ENCODE results near the gene SEC16A.
"Not testable (repeated sequence)": the region's sequence is repeated elsewhere in the genome, so short reads cannot be mapped to it uniquely, and the experiment has no call there.

Gene SEC16A

DNA sequence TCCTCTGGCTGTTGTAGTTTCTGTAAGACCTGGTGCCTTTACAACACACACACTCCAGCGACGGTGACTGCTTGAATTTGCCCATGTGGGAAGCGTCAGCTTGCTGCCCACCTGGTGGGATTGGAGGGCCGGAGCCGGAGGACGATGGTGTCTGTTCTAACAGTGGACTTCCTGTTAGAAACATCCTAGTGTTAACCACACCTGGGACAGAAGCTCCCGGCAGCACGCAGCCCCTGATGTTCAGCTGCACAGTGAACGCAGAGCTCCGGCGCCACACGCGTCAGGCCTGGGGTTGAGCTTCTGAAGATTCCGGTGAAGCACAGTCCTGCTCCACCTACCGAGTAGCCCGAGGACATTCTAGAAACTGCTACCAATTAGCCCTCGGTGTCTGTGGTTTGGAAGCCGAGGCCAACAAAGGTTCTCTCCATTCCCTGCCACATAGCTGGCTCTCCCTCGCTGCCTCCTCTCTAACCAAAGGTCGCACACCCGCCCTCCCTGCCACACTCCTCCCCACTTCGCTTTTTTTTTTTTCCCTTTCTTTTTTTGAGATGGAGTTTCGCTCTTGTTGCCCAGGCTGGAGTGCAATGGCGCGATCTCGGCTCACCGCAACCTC is 58.0 kb downstream of the SEC16A start:
- DNase-seq (ENCODE audit: low read depth, low spot score) = no peak

DNA sequence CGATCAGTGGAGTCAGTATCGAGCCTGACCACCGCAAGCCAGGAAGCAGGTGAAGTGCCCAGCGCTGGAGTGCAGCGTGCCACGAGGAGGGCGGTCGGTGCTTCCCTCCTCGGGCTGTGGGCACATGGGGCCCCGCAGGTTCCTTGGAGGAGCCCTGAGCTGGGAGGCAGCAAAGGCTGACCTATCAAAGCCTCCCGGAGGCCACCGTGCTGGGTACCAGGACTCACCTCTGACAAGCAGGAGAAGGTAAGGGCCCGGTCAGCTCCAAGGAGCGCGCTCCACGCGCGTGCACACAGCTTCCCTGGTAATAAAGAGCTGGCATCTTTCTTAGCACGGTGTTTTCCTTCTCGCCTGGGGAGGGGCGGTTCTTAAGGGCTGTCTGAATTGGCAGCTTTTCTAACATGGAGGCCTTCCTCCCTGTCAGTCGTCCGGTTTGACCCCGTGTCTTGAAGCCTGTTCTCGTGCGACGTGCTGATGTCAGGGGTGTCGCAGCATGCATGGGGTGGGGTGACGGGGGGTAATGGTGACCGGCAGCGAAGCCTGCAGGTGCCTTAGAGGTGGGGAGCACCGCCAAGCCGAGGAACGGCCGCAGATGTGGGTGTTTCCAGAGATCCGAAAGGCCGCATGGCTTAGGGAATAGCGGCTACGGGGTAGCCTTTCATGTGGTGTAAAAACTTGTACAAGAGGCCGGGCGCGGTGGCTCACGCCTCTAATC is 59.3 kb downstream of the SEC16A start:
- no peak for DNase-seq (ENCODE audit: low read depth, low spot score)

DNA sequence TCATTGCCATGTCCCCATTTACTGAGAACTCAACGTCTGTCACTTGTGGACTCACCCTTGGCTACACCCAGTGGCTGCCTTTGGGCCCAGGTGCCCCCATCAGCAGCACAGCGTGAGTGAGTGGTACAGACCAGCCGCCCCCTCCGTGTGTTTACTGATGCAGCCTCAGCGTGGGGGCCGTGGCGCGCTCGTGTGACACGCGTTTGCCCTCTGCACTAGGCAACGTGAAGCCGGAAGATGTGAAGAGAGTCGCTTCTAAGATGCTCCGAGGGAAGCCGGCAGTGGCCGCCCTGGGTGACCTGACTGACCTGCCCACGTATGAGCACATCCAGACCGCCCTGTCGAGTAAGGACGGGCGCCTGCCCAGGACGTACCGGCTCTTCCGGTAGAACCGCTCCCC is 60.0 kb downstream of the SEC16A start:
- no peak for DNase-seq (ENCODE audit: low read depth, low spot score)

DNA sequence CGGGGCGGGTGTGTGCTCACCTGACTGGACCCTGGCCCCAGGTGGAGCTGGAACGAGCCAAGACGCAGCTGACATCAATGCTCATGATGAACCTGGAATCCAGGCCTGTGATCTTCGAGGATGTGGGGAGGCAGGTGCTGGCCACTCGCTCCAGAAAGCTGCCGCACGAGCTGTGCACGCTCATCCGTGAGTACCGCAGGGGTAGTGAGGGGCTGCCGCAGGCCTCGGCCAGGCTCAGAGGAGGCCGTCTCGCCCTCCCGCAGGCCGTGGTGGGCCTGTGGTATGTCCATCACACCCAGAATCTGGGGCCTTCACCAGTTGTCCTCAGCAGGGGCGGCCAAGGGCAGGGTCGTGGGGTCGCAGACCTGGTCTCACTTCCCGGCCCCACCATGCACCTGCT is 61.0 kb downstream of the SEC16A start:
- DNase-seq (ENCODE audit: low read depth, low spot score) = no peak

DNA sequence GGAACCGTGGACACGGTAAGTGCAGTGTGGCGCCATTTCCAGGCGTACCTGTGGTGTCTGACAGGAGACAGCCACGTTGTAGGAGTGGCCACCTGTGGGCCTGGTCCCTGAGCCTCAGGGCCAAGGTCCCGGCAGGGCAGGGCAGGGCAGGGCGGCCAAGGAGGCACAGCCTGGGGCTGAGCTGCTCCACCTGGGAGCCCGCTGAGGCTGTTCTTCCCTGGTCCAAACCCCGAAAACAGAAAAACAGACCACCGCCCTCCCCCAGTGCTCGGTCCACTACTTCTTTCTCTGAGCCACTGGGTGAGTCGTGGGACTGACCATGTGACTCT is 63.8 kb downstream of the SEC16A start:
- DNase-seq (ENCODE audit: low read depth, low spot score) = no peak

DNA sequence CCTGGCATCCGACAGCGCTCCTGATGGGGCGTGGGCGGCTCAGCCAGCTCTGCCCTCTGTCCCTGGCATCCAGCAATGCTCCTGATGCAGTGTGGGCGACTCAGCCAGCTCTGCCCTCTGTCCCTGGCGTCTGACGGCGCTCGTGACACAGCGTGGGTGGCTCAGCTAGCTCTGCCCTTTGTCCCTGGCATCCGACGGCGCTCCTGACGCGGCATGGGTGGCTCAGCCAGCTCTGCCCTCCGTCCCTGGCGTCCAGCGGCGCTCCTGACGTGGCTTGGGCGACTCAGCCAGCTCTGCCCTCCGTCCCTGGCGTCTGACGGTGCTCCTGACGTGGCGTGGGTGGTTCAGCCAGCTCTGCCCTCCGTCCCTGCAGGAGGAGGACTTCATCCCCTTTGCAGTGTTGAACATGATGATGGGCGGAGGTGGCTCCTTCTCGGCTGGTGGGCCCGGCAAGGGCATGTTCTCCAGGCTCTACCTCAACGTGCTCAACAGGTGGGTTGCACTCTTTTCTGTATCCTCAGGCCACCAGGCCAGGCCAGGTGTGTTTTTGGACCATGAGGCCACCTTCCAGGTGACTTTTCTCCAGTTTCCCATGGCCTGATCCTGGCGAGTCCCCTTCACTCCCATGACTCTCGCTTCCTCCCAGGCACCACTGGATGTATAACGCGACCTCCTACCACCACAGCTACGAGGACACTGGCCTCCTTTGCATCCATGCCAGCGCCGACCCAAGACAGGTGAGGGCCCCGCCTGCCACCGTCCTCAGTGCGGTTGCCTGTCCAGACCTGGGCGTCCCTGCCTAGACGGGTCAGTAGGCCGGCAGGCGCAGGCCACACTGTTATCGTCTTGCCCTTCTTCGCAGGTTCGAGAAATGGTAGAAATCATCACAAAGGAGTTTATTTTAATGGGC is 64.4 kb downstream of the SEC16A start:
- no peak for DNase-seq (ENCODE audit: low read depth, low spot score)

DNA sequence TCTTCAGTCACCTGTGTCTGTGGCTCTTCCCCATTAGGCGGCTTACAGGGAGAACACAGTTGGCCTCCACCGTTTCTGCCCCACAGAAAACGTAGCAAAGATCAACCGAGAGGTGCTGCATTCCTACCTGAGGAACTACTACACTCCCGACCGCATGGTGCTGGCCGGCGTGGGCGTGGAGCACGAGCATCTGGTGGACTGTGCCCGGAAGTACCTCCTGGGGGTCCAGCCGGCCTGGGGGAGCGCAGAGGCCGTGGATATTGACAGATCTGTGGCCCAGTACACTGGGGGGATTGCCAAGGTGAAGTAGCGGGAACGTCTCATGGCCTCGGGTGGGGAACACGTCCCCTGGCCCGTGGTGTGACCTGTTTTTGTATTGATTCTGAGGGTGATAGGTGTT is 65.9 kb downstream of the SEC16A start:
- DNase-seq (ENCODE audit: low read depth, low spot score) = no peak

DNA sequence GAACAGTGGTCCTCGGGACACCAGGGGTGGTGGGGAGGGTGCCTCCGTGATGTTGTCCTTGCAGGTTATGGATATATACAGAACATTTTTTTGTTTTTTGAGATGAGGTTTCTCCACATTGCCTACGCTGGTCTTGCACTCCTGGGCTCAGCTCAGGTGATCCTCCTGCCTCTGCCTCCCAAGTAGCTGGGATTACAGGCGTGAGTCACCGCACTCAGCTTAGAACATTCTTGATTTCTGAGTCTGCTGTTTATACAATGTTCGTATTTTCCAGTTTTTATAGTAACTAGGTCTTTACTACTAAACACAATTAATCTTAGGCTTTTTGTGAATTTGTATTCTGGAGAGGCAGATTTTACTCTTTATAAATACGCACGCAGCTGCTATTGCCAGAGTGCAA is 66.4 kb downstream of the SEC16A start:
- no peak for DNase-seq (ENCODE audit: low read depth, low spot score)

DNA sequence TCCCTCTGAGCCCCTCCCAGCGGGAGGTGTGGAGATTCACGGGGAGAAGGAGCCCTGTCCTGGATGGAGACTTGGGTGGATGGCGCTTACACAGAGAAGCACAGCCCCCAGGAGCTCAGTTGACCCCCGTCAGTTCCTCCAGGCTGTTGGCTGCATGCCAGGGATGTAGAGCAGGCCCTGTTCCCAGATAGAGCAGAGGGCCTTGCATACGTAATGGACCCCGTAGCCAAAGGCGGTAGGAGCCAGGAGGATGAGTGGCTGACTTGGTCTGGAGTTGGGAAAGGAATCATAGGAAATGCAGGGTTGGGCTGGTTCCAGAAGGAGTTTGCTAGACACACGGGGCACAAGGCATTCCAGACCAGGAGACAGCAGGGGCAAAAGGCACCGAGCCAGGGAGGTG is 69.9 kb downstream of the SEC16A start:
- peak; percentile 56 for DNase-seq (ENCODE audit: low read depth, low spot score)

DNA sequence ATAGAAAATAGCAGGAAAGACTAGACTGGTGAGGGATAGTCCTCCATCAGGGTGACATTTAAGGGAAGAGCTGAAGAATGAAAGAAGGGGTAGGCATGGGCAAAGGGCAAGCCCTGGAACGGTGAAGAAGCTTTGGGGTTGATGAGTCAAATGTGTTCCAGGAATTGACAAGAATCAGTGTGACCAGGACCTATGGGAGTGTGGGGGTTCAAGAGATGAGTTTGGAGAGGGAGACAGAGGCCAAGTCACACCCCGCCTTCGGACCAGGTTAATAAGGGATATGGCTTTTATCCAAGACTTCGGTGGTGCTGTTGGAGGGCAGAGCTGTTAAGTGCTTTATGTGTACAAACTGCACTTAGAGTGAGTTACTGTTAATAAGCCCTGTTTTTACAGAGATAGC is 71.5 kb downstream of the SEC16A start:
- DNase-seq (ENCODE audit: low read depth, low spot score) = no peak

DNA sequence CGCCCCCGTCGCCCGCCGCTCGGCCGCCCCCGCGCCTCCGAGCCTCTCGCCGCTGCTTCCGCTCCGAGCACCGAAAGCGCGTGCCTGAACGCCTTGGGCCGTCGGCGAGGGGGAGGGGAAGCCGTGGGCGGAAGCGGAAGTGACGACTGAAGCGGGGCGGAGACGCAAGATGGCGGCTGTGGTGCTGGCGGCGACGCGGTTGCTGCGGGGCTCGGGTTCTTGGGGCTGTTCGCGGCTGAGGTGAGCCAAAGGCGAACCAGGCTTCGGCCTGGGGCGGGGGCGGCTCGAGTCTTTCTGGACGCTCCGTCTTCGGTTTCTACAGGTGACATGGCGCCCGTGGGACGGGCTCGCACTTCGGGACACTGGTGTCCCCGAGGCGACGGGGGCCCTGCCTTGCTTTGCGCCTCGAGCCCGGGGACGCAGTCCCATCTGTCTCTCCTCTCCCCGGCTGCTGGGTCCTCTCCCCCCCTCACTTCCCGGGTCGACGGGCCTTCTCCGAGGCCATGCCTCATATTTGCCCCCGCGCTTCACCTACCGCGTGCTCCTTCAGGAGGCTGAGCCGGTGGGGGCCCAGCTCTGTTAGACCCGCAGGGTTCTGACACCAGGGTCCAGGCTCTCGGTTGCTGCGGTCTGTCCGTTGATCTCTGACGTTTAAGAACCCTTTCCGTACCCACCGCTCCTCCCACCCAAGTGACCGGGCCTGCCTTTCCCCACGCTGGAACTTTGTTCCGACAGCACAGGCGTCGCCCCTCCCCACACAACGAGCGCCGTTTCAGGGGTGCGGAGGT is 72.1 kb downstream of the SEC16A start, which contains the start of the genes ENTR1 and PMPCA:
TSS of gene ENTR1 (minus strand) at position 115 of the 788 bp plus-strand sequence. CDS start 217 bp downstream, outside the sequence.
TSS of gene PMPCA (plus strand) at position 159 of the 788 bp plus-strand sequence. CDS start at position 170, 11 bp downstream.
- peak; percentile 96 for DNase-seq (ENCODE audit: low read depth, low spot score)

DNA sequence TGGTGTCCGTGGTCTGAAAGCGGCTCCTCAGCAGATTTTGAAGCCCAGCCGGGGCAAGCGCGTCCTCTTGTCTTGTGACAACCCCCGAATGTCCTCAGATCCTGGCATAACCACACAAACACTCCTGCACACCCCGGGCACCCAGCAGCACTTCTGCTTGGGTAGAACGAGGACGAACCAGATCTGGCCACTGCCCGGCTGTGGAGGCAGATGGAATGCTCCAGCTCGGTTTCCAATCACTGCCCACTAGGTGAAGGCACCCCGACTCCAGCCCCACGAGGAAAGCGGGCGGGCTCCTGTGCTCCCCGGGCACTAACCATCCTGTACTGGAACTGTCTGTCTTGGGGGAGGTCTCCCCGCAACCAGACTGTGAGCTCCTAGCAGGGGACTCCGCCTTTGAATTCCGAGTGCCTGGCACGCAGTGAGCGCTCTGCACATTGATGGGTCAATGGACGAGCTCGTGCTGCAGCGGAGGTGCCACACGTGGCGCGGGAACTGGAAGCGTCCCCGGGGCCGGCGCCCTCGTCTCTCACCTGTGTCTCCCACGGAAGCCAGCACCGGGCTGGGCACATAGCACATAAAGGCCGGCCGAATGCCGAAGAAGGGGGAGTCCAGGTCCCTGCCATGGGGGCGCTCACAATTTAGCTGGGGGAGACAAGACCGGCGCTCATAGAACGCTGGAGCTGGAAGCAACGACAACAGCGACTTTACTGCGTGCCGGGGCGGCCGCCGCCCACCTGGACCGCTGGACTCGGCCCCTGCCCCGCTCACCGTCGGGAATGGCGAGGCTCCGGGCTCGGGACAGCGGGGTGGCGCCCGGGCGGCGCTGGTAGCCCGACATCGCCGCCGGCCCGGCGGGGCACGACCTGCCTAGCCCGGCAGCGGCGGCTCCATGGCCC is 73.0 kb downstream of the SEC16A start:
- peak; percentile 62 for DNase-seq (ENCODE audit: low read depth, low spot score)

DNA sequence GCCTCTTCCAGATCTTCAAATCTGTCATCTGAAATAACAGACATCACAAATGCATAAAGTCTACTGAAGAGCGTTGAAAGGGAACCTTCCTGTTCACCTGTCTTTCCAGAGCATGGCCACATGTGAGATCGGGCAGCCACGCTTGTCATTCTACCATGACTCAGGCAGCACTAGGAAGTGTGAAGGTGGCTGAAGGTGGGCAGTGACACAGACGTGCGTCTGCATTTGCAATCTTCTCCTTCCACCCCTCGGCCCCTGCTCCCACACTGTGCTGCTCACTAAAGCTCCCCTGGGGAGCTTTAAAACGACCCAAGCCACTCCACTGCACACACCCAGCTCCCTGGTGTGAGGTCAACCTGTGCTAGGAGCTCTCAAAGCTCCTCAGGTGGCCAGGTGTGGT is 74.9 kb downstream of the SEC16A start:
- DNase-seq (ENCODE audit: low read depth, low spot score) = no peak

DNA sequence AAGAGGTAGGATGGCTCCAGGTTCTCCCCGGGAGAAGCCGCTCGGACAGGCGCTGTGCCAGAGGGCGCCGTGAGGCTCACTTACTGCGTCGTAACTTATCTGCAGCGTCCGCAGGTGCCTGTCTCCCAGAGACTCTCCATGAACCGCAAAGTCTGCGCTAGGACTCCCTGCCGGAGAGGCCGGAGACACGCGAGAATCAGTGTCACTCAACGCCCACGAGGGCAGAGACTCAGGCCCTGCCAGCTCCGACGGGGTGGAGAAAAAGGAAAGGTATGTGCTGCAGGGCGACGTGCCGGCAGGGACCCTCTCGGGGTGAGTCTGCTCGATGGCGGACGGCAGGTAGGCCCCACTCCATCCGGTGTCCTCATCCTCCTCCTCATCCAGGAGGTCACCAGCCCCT is 75.8 kb downstream of the SEC16A start:
- not testable (repeated sequence) for DNase-seq (ENCODE audit: low read depth, low spot score)

DNA sequence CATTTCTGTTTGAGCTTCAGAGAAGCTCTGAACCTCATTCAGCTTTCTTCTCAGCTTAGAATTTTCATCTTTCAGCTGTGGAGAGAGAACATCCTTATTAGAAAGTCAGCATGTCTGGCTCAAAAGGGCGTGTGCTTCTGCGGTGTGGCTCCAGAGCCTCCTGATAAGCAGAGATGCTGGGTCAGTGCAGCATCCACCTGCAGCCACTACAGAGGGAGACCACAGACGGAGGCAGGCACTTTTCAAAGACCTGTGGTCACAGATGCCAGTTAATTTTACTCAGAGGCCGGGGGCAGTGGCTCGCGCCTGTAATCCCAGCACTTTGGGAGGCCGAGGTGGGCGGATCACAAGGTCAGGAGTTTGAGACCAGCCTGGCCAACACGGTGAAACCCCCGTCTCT is 76.9 kb downstream of the SEC16A start:
- not testable (repeated sequence) for DNase-seq (ENCODE audit: low read depth, low spot score)

DNA sequence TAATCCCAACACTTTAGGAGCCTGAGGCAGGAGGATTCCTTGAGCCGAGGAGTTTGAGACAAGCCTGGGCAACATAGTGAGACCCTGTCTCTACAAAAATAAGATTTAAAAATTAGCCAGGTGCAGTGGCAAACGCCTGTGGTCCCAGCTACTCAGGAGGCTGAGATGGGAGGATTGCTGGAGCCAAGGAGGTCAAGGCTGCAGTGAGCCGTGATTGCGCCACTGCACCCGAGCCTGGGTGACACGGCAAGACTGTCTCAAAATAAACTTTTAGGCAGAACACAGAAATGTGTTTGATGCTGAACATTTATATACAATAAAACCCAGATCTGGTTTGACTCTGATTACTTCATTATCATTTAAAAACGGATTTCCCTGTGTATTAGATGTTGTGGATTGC is 77.4 kb downstream of the SEC16A start:
- DNase-seq (ENCODE audit: low read depth, low spot score) = no peak

DNA sequence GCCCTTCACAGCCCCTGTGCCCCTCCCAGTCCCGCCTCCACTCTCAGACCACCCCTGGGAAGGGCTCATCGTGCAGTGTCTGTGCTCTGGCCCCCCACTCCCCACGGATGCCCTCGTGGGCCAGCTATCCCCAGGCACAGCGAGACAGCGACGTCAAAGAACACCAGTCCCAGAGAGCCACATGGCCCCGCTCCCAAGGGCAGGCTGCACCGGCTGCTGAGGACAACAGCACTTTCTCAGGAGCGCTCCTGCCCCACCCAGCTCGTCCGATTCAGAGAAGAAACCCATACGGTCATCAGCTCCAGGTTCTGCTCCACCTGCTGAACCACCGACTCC is 78.1 kb downstream of the SEC16A start:
- DNase-seq (ENCODE audit: low read depth, low spot score) = no peak

DNA sequence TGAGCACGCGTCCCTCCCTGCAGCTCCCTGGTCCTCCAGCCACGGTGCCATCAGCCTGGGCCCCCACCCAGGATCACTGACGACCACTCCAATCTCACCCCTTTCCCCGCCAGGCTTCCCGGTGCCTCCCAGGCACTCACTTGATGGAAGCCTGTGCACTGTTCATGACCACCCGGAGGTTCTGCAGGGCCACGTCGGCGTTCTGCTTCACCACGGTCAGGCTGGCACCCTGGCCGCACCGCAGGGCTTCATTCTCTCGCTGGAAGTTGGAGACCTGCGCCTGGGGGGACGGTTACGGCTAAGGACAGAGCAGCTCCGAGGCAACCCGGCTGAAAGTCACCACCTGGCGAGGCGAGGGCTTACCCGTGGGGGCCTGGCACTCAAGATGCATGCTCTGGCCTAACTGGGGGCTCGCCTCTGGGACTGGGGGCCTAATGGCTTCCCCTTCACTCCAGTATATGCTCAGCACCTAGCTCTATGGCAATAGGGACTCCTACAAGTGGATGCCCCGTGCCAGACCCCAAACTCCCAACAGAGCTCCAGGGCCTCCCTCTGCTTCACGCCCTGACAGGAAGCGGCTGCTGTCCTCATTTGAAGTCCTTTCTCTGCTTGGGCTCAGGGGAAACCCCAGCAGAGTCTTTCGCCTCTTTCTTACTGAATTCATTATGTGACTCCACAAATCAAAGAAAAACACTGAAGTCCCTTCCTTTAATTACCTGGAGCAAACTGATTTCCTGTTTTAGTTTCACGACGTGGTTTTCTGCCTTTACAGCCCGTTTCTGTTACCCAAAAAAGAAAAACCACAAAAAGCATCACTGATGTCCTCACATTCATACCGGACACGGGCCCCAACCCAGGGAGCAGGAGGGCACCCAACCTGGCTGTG is 78.7 kb downstream of the SEC16A start:
- no peak for DNase-seq (ENCODE audit: low read depth, low spot score)

DNA sequence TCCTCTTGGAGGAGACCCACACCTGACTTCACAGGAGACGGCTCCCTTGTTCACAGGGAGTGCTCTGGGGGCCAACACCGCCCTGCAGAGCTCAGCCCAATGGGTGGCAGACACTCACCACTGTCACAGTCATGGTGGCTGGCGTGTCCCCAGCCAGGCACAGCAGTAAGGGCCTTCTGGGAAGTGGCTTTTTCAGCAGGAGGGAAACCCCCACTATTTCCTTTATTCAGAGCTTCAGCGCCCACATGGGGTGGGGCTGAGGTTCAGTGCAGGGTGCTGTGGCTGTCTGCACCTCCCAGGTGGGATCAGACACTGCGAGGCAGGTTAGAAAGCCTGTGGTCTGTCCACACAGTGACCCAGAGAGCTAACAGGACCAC is 79.3 kb downstream of the SEC16A start:
- no peak for DNase-seq (ENCODE audit: low read depth, low spot score)

DNA sequence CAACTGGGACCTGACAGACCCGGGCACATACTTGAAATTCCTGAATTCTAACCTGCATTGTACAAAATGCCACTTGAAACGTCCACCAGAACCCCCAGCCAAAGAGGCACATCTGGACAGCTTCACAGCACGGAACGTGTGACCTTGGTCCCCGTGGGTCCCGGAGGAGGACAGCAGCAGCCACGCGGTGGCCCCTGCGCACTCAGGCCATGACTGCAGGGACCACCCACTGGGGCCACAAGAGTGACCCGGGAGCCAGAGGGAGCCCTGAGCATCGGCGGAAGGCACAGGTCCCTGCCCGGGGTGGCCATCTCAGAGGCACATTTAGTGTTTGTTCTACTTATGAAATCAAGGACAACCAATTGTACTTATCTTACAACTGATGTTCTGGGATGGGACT is 80.8 kb downstream of the SEC16A start:
- DNase-seq (ENCODE audit: low read depth, low spot score) = no peak
